Epithelial cell of prostate (primary cell): ENCODE data around the gene CASR.

ENCODE experiments used
- DNase-seq: peaks from one replicate; pipeline ENCODE4 v3.0.0-alpha.2; 2011; ENCODE audit warnings: low read depth, low spot score
- H3K27ac ChIP-seq: fragments of 450-650 bp; 2 replicates; pipeline ENCODE4 v1.5.1; 2017; ENCODE audit warnings: mild to moderate bottlenecking

CASR gene

DNA sequence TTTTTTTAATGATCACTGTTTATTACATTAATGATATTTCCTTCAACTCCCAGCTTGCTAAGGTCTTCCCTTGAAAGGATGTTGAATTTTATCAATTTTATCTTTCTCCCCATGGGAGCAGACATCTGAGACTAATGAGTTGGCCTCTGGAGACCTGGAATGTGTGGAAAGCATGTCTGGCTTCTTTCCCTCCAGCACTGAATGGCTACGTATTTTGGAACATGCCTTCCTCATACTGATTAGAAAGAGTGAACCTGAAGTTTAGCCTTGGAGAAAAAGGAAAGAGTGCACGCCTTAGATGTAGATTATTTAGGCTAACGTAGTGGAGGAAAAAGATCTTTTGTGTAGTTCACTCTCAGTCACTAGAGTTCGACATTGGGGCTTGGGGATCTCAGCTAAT is 25.1 kb downstream of the CASR start:
- DNase-seq: no peak
- H3K27ac ChIP-seq: no peak overlapping the region

DNA sequence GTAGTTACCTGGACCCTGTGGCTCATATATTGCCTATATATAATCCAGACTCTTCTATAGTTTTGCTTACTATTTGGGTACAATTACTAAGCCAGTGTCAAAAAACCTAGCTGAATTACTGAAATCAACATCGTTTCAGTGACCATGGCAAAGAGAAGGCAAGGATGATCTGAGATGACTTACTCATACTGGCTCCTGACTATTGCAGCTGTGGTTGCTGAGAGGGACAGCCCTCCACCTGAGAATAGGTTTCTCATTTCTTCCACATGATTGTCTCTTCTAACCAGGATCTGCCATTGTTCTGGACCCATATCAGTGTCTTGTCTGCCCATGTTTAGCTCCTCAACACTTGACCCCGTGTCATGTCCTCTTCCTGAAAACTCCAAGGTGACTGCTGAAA is 30.2 kb downstream of the CASR start:
- DNase-seq: no peak
- no peak overlapping the region for H3K27ac ChIP-seq

DNA sequence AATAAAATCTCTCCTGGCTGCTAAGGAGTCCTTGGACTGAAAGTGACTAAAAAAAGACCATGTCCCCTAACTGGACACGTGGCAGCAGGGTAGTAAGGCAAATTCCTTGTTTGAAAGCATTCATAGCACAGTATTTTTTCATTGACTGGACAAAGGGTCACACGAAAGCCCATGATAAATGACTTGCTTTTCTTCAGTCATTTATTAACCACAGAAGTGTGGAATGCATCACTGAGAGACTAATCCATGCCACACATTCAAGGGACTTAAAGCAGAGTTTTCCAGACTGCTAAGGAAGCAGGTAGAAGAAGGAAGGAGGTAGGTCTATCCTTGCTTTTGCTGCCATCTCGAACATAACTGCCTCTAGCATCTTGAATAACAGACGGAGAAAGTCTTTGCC is 31.2 kb downstream of the CASR start:
- no peak overlapping the region for H3K27ac ChIP-seq
- no peak for DNase-seq

DNA sequence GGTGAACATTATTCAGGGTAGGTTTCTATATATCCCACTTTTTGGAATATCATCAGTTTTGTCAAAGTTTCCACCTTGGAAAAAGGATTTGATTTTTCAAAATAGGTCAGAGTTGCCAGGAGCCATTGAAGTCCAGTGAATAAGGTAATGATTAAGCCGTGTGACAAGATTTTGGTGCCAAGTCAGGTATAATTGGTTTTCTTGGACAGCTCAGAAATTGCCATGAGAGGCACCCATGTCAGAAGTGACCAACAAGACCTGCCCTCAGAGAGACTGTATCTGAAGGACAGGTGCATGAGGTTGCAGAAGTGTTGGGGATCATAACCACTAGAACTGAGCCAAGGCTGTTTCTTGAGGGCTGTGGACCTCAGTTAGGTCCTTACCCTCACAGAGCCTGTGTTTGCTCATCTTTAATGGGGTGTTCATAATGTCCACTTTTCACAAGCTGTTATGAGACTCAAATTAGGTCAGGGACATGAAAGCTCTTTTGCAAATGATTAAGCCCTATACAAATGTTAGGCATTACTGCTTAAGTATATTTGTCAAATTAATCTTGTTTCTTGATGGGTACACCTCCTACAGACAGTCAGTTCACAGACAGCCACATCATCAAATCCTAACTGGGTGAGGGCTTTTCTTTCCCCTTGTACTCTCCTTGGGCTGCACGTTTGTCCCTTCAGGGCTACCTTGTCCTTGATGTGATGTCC is 32.3 kb downstream of the CASR start:
- no peak for DNase-seq

DNA sequence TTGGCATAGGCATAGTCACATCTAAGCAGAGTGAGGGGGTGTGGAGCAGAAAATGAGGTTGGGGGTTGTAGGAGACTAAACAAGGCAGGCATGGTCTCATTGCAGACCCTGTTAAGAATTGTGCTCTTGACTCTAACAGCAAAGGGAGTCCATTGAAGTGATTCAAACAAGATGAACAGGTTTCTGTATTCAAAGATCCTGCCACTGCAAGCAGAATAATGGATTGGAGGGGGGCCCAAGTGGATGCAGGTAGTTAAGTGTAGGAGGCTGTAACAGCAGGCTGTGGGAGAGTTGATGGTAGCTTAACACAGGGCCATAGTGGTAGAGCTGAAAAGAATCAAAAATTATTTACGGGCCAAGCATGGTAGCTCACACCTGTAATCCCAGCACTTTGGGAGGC is 34.4 kb downstream of the CASR start:
- no peak for DNase-seq
- H3K27ac ChIP-seq: no peak overlapping the region

More for the DNA sequence above, 32.3 kb downstream of the CASR start:
- no peak overlapping the region for H3K27ac ChIP-seq

DNA sequence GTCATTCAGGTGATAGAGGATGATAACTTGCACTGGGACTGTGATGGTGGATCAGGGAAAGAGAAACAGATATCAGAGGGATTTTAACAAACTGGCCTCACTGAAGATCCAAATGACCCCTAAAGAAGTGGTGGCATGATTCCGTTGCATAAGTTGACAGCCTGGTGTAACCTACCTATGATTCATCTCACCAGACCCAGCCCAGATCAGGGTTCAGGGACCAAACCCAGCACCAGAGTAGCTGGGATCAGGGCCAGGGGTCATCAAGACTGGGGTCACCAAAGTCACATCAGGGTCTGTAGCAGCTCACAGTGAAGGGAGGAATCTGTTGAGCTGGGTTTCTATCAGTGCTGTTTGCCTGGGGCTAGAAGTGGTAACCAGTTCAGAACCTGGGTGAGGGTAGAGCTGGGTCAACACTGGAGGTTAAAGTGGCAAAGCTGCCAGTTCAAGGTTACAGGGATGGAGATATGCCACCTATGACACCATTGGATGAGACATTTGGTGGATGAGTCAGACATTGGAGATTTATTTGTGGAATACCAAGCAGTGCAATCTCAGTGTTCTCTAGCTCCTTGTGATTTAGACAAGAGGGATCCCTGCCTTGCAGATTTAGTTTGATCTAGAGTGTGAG is 35.9 kb downstream of the CASR start:
- no peak overlapping the region for H3K27ac ChIP-seq
- no peak for DNase-seq

DNA sequence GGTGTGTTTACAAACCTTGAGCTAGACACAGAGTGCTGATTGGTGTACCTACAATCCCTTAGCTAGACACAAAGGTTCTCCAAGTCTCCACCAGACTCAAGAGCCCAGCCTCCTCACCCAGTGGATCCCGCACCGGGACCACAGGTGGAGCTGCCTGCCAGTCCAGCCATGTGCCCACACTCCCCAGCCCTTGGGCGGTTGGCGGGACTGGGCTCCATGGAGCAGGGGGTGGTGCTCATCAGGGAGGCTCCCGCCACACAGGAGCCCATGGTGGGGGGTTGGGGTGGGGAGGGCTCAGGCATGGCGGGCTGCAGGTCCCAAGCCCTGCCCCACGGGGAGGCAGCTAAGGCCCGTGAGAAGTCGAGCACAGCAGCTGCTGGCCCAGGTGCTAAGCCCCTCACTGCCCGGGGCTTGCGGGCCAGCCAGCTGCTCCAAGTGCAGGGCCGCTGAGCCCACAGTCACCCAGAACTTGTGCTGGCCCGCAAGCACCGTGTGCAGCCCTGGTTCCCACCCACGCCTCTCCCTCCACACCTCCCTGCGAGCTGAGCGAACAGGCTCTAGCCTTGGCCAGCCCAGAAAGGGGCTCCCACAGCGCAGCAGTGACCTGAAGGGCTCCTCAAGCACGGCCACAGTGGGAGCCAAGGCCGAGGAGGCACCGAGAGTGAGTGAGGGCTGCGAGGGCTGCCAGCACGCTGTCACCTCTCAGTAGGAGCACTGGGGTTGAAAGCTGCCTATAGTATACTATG is 43.7 kb downstream of the CASR start:
- no peak overlapping the region for H3K27ac ChIP-seq
- DNase-seq: no peak

DNA sequence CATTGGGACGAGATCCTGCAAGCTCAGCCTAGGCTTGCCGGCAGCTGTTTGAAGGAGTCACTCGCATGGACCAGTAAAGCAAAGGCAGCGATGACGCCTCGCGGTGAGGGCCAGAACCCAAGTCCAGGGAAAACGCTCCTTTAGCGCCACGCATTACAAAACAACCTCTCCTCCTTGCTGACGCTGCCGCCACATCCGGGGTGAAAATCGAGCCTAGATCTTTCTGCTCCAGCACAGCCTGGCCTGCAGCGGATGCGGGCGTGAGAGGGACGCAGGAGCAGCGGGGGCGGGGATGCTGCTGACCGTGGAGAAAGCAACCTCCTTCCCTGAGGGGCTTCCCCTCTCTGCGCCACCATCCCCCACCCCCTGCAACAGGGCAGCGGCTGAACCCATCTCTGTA is 46.7 kb downstream of the CASR start:
- DNase-seq: no peak
- H3K27ac ChIP-seq: no peak overlapping the region

DNA sequence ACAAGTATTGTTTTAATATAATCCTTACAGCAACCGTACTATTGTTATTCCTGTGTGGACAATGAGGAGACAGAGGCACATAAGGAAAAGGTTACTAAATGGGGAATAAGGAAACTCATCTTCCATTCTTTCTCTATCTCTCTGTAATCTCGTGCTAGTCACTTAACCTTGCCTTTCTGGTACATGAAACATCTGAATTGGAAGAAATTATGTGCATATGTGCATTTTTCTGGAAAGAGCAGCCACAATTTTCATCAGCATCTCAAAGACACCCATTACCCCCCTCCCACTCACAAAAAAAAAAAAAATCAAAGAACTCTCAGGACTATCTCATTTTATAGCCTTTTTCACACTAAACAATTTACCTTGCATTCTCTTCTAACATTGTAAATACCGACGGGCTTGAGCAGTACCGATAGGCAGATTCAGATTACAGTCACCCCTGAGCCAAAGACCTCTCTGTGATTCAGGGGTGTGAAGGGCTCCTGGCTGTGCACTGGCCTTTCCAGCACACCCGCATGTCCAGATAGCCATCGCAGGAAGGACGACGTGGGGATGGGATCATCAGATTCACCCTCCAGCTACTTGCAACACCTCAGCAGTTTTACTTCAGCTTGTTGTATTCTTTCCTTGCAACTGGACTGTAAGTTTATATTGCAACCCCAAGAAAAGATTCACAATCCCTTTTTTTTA is 48.1 kb downstream of the CASR start:
- DNase-seq: no peak
- H3K27ac ChIP-seq: no peak overlapping the region

DNA sequence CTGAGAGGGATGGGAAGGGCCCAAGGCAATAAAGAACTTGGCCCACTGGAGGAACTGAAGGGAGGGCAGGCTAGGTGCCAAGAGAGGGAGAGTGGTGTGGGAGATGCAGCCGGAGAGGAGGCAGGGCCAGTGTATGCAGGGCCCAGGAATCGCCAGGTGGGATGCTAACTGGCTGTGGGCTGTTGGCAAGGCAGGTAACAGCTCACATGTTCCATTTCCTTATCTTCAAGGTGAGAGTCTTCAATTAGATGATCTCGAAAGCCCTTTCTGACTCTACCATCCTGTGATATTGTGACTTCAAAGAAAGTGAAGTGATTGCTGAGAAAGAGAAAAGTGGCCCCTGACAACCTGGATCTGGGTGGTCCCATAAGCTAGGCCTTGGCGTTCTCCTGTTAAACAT is 49.0 kb downstream of the CASR start:
- H3K27ac ChIP-seq: no peak overlapping the region

DNA sequence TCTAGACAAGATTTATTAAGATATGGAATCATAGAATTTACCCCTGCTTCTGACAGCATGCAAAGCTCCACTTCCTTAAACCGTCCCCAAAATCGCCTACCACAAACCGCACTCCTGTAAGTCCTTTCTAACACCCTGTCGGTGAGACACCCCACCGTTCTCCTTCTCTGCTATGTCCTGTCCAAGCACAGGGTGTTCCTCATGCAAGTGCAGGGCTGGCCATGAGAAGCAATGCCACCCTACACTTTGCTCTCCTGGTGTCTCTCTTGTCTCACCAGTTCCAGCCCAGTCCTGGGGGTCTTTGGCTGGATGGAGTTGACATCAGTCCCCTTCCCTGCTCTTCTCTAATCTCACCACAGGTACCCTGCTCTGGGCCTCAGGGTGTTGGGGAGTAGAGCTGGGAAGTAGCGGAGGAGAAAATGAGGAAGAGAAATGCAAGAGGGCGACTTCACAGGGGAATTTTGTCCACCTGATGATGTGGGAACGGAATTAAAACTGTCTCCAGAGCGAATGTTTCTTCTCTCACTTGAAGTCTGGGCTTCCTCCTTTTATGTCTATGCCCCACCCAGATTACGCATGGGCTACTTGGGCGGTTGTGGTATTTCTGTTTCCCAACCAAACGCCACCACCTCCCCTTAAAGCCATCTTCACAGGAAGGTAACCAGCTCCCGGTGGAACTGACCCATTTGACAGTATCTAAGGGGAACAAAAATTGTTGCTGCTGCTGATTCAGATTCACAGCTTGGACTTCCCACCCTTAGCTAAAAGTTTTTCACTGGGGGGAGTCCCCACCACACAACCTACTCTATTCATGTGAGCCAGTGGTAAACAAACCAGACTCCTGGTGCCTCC is 49.9 kb downstream of the CASR start:
- no peak overlapping the region for H3K27ac ChIP-seq
- DNase-seq: no peak

More for the DNA sequence above, 49.0 kb downstream of the CASR start:
- DNase-seq: no peak

DNA sequence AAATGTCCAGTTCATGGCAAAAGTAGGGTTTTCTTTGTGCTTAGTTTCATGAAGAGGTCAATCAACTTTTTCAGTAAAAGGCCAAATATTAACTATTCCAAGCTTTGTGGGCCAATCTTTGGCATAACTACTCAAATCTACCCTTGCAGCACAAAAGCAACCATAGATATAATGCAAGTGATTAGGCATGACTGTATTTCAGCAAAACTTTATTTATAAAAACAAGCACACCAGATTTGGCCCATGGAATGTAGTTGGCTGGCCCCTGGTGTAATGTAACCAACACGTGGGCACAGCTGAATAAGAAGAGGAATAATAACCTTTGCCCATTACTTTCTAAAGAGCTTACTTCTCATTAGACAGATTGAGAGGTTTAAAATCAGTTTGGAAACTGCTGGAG is 50.6 kb downstream of the CASR start:
- no peak for DNase-seq
- no peak overlapping the region for H3K27ac ChIP-seq

DNA sequence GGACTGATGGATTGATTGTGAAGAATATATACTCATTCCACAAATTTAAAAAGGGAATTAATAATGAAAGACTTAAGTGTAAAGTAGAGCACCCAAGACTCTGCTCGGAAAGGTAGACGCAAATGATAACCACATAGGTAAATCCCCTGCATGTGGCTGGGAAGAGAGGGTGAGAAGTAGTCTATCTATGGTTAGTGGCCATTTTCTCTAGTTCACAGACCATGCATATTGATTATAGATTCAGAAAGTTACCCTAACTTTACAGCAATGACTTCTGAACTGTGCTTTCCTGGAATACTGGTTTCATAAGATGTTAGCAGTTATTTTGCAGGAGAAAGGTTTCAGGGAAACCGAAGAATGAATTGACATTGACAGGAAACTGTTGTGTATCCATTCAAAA is 51.7 kb downstream of the CASR start:
- no peak overlapping the region for H3K27ac ChIP-seq
- DNase-seq: no peak

DNA sequence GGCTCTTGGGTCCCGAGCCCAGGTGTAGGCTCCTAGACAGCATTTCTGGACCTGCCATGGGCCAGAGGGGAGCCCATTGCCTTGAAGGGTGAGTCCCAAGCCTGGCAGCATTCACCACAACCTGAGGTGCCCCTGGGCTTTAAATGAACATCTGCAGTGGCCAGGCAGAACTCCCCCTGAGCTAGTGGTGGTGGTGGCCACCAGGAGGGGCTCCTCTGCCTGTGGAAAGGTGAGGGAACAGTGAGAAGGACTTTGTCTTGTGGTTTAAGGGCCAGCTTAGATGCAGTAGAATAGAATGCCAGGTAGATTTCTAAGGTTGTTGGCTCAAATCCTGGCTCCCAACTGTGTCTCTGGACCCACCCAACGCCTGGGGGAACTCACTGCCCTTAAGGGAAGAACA is 55.6 kb downstream of the CASR start:
- no peak for DNase-seq
- H3K27ac ChIP-seq: no peak overlapping the region

DNA sequence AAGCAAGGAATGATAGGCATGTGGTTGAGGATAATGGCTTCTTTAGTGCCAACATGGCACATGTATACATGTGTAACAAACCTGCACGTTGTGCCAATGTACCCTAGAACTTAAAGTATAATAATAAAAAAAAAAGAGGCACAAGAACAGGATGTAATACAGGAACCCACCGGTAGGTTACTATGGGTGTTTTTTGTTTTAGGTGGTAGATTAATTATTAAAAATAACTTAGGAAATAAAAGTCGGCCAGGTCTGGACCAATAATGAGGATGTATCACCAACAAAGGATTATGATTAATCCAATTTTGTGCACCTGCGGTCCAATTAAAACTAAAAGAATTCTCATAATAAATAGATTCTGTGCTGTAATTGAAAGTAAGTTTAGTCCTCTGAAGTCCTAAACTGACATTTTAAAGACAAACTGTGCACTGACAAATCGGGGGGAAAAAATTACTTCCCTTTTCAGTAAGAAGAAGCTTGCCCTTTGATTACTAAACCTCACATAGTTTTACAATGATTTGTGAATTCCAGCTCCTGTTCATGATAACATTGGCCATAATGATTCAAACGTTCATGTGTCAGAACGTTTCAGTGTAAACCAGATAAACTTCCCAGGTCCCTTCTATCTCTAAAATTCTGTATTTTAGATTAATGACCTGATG is 62.2 kb downstream of the CASR start:
- no peak overlapping the region for H3K27ac ChIP-seq
- no peak for DNase-seq

DNA sequence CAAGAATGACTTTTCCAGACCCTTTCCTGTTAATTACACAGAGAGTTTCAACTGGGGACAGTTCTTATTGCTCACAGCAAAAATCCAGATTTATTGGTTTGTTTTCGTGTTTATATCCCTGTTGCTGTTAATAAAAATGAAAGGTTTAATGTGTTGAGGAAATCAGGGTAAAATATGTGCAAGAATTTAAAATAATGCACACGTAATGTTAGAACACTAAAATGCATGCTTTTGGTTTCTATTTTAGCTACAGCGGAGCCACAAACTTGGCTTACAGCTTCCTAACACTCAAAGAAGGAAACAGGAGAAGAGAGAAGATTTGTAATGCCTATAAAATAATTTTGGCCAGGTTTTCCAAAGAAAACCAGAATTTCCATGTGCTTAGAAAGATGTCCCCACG is 62.7 kb downstream of the CASR start:
- H3K27ac ChIP-seq: no peak overlapping the region
- DNase-seq: no peak

DNA sequence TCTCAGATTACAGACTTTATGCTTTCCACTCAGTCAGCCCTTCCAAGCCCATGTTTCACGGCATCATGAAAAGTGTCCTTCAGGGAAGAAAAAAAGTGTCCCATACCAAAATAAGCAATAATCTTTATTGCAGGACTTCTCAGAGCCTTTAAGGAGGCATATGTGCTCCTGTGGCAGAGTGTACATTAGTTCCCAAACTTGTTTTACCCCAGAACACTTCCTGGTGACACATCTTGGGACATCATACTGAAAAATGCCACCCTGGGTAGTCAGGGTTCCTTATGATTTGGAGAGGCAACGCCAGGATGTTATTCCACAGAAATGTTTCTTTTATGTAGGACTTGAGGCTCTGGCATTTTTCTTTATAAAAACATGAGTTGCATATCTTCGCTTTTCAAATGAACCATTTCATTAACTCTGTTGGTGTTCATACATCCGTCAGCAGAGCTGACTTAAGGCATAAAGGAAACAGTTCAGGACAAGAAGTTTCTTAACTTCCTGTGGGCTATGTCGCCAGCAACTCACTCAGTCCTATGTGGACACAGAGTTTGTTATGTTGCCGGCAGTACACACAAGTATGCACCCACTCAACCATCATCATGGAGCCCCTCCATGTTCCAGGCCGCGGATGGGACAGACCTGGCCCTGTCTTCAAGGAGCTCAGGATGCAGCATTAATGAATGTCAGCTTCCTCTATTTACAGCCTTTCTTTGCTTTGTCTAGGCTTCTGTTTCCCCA is 63.8 kb downstream of the CASR start:
- no peak overlapping the region for H3K27ac ChIP-seq
- DNase-seq: no peak

DNA sequence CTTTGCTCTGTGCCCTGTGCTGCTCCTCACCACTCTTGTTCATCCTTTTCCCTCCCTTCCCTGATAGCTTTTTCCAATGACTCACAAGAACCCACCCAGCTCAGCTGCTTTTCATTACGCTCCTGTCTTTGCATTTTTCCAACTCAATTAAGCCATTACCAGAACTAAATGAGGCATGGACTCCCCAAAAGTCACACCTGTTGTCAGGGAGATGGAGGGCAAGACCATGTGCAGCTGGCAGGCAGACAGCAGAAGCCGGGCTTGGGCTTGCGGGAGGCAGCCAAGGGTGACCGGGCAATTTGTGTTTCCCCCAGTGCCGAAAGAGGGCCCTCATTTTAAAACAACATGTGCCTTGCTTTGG is 64.3 kb downstream of the CASR start:
- DNase-seq: no peak

DNA sequence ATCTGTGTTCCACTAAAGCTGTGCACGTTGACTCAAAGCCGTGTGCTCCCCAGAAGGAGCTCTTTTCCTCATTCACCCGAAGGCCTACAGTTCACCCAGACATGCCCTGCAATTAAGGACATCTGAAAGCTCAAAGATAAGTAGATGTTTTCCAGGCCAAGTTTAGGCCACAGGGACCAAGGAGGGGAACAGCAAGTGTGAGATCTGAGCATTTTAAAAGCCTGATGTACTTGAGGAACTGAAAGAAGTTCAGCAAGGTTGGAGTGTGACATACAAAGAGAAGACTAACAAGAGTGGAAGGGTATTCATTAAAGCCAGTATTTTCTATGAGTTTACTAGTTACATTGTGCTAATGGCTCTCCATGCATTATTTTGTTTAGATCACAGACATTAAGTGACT is 68.0 kb downstream of the CASR start:
- DNase-seq: no peak
- no peak overlapping the region for H3K27ac ChIP-seq

More for the DNA sequence above, 64.3 kb downstream of the CASR start:
- no peak overlapping the region for H3K27ac ChIP-seq
